Measurements from ENCODE around the gene CORO2B.

CORO2B gene

GRCh38 chr15:68550498-68551295 lies 28.1 kb upstream of the CORO2B start:
- peak; percentile 89 for TF ChIP-seq CTCF (IDR thresholded peaks at IDR 0.05; ENCODE audit: low read depth, low read length)
- H3K4me3 ChIP-seq (ENCODE audit: low read depth, low read length), result no peak overlapping the region

- no peak for TF ChIP-seq CTCF (IDR thresholded peaks at IDR 0.05; ENCODE audit: low read depth, low read length)
- no peak overlapping the region for H3K4me3 ChIP-seq (ENCODE audit: low read depth, low read length)
These were observed 27.5 kb upstream of the CORO2B start for GRCh38 chr15:68551296-68551635.

GRCh38 chr15:68552344-68552743 lies 26.4 kb upstream of the CORO2B start:
- H3K4me3 ChIP-seq (ENCODE audit: low read depth, low read length), result no peak overlapping the region
- no peak for TF ChIP-seq CTCF (IDR thresholded peaks at IDR 0.05; ENCODE audit: low read depth, low read length)

- no peak overlapping the region for H3K4me3 ChIP-seq (ENCODE audit: low read depth, low read length)
- no peak for TF ChIP-seq CTCF (IDR thresholded peaks at IDR 0.05; ENCODE audit: low read depth, low read length)
These were observed 26.0 kb upstream of the CORO2B start for GRCh38 chr15:68552773-68553172.

GRCh38 chr15:68553314-68553993 lies 25.3 kb upstream of the CORO2B start:
- no peak for TF ChIP-seq CTCF (IDR thresholded peaks at IDR 0.05; ENCODE audit: low read depth, low read length)
- H3K4me3 ChIP-seq (ENCODE audit: low read depth, low read length), result no peak overlapping the region

GRCh38 chr15:68553994-68554720 lies 24.6 kb upstream of the CORO2B start:
- TF ChIP-seq CTCF (IDR thresholded peaks at IDR 0.05; ENCODE audit: low read depth, low read length), result peak; percentile 81
- H3K4me3 ChIP-seq (ENCODE audit: low read depth, low read length), result no peak overlapping the region

Measured in WI38 (cell line).